Testis (tissue), 2 donors: Measurements from ENCODE around the gene CFAP299.

ENCODE experiments used
- POLR2A ChIP-seq: fragments of 450-650 bp; IDR thresholded peaks from one replicate; pipeline ENCODE4 v1.6.1; 2017; ENCODE audit warnings: antibody characterized with exemption, mild to moderate bottlenecking, moderate library complexity
- TF ChIP-seq, protein P1 (sequence below), 3 experiments: fragments of 450-650 bp in 2 of 3; fragments of 200-600 bp in 1 of 3; sonication (generic) in 1 of 3; IDR thresholded peaks; one replicate each; pipeline ENCODE4 v1.5.1; 2016 to 2019; ENCODE audit warnings: antibody characterized with exemption in 3 of 3, mild to moderate bottlenecking in 2 of 3, moderate library complexity in 1 of 3

DNA sequence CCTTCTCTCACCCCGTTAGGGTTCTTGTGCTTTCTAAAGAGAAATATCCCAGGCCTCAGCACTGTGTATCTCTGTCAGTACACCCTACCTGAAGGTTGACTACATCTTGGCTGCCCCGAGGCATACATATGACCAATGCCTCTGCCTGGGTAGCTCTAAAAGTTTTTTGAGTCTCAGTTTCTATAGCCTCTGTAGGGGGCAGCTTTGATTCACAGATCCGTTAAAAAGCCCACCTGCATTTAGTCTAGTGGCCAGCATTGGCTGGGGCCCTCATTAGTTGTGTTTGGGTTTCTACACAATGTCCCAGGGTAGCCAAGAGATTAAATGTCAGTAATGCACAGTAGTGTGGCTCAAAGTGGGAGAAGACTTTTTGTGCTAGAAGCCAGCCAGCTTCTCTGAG is 151.1 kb downstream of the CFAP299 start:
- TF ChIP-seq, protein P1, sequence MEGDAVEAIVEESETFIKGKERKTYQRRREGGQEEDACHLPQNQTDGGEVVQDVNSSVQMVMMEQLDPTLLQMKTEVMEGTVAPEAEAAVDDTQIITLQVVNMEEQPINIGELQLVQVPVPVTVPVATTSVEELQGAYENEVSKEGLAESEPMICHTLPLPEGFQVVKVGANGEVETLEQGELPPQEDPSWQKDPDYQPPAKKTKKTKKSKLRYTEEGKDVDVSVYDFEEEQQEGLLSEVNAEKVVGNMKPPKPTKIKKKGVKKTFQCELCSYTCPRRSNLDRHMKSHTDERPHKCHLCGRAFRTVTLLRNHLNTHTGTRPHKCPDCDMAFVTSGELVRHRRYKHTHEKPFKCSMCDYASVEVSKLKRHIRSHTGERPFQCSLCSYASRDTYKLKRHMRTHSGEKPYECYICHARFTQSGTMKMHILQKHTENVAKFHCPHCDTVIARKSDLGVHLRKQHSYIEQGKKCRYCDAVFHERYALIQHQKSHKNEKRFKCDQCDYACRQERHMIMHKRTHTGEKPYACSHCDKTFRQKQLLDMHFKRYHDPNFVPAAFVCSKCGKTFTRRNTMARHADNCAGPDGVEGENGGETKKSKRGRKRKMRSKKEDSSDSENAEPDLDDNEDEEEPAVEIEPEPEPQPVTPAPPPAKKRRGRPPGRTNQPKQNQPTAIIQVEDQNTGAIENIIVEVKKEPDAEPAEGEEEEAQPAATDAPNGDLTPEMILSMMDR (IDR thresholded peaks at IDR 0.05) = no peak
- no peak for TF ChIP-seq POLR2A
